Esophagus squamous epithelium (tissue), 4 donors: ENCODE measurements around the gene C2CD4D.

Experiments
- POLR2A ChIP-seq, 4 donors: fragments of 450-650 bp; IDR thresholded peaks; one replicate each; pipeline ENCODE4 v1.6.1; 2017; ENCODE audit warnings: antibody characterized with exemption in 4 of 4, mild to moderate bottlenecking in 4 of 4, moderate library complexity in 3 of 4
- TF ChIP-seq, protein P1 (sequence below), 6 experiments: fragments of 450-650 bp in 4 of 6; fragments of 200-600 bp in 2 of 6; sonication (generic) in 2 of 6; IDR thresholded peaks; one replicate each; pipeline ENCODE4 v1.5.1; 2016 to 2019; ENCODE audit warnings: antibody characterized with exemption in 6 of 6, mild to moderate bottlenecking in 4 of 6, moderate library complexity in 4 of 6

GRCh38 chr1:151849126-151849525 lies 9.5 kb upstream of the C2CD4D start:
- no peak for TF ChIP-seq POLR2A (IDR thresholded peaks at IDR 0.05)
- TF ChIP-seq, protein P1, sequence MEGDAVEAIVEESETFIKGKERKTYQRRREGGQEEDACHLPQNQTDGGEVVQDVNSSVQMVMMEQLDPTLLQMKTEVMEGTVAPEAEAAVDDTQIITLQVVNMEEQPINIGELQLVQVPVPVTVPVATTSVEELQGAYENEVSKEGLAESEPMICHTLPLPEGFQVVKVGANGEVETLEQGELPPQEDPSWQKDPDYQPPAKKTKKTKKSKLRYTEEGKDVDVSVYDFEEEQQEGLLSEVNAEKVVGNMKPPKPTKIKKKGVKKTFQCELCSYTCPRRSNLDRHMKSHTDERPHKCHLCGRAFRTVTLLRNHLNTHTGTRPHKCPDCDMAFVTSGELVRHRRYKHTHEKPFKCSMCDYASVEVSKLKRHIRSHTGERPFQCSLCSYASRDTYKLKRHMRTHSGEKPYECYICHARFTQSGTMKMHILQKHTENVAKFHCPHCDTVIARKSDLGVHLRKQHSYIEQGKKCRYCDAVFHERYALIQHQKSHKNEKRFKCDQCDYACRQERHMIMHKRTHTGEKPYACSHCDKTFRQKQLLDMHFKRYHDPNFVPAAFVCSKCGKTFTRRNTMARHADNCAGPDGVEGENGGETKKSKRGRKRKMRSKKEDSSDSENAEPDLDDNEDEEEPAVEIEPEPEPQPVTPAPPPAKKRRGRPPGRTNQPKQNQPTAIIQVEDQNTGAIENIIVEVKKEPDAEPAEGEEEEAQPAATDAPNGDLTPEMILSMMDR (IDR thresholded peaks at IDR 0.05), result no peak
